CD4-positive, alpha-beta T cell treated with Interleukin-6 for 4 hours (primary cell): ENCODE results near the gene IMMP1L.

Experiments used
- DNase-seq: peaks from one replicate; pipeline ENCODE4 v3.0.0-alpha.2; 2020; ENCODE audit warnings: mixed read lengths

Gene IMMP1L

DNA sequence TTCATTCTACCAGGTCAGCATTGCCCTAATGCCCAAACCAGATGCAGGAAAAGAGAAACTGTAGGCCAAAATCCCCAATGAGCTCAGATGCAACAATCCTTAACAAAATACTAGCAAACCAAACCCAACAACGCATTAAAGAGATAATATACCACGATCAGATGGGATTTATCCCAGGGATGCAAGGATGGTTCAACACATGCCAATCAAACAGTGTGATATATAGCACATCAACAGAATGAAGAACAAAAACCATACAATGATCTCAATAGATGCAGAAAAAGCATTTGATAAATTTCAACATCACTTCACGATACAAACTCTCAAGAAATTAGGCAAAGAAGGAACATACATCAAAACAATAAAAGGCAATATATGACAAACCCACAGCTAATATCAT lies 45.0 kb downstream of the IMMP1L start:
- no peak for DNase-seq

DNA sequence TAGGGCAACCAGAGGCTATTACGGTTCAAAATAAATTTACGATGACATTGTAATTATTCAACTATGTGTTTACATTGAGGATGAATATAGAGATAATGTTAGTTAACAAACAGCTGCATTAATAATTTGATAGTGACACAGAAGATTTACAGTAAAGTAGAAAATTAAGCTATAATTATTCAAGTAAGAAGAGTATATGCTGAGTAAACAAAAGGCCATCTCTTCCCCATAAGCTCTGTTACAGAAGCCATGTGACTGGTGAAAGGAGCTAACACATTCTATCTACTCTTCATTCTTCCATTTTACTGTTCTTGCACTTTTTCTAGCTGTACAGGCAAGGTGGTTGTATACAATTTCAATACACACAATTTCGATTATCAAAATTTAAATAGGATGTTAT lies 54.2 kb downstream of the IMMP1L start:
- no peak for DNase-seq

DNA sequence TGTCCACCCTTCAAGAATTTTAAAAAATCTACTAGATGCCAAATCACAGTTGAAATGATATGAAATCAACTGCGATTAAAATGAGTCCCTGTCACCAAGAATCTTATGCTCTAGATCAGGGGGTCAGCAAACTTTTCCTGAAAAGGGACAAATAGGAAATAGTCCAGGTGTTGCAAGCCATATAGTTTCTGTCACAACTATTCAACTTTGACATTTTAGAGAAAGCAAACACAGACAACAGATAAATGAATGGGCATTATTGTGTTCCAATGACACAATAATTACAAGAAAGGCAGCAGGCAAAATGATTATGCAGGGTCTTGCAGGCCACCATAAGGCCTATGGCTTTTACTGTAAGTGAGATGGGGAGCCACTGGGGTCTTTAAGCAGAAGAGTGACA lies 58.6 kb downstream of the IMMP1L start:
- no peak for DNase-seq

DNA sequence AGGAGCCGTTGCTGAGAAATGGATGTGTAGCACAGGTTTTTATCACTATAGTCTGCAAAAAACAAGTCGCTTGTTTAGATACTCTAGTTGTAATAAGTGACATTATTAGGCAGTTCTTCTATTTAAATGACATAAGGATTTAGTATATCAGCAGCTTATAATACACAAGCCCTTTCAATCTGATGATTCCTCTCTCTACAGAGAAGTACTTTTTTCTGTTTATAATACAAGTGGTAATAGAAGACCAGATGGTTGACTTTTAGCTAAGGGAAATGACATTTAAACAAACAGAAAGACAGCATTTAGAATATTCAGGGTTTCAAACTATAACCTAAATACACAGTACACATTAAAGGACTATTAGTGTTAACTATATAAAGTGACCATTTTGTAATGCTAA lies 60.4 kb downstream of the IMMP1L start:
- DNase-seq = no peak

DNA sequence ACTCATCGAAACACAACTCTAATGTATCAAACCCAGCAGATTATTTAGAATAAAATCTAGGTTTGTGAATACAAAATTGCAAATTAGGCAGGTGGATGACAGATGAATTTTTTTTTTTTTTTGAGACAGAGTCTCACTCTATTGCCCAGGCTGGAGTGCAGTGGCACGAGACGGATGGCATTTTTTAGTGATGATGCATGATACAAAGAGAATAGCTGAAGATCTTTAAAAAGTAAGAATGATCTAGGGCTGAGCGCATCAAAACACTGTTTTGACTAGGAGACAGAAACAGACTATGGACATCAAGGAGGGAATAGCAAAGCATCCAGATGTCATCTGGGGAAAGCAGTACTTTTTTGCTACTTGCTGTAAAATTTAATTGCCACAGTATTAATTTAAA lies 63.8 kb downstream of the IMMP1L start:
- no peak for DNase-seq

DNA sequence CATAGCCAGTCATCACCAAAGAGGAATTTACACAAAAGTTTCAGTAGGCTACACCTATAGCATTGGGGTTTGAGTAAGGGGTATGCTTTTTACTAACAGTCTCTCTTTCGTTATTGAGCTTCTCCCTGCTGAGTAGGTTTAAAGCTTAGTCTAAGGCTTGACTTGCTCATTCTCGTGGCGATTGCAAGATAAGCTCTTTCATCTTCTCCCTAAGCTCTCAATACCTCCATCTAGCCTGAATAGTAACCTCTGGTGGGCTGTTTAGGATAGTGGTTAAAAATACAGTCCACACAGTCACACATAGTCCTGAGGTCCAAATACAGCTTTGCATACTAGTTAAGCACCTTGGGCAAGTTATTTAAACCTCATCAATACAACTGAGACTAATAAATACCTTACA lies 65.6 kb downstream of the IMMP1L start:
- DNase-seq = no peak

DNA sequence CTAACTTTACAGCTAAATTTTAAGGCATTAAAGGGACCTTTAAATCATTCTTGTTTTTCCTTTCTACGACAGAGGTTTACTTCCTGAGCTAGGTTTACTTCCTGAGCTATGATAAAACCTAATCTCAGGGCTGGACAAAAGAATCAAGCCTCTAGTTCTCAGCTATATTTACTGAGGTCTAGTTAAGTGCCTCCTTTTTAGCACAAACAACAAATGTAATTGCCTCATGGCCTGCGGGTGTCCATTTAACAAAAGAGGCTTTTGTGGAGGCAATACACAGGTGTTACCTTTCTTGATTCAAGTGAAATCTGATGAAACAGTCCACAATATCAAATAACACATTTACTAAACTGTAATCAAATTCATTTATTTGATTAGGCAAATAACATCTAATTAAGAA lies 67.3 kb downstream of the IMMP1L start:
- no peak for DNase-seq

DNA sequence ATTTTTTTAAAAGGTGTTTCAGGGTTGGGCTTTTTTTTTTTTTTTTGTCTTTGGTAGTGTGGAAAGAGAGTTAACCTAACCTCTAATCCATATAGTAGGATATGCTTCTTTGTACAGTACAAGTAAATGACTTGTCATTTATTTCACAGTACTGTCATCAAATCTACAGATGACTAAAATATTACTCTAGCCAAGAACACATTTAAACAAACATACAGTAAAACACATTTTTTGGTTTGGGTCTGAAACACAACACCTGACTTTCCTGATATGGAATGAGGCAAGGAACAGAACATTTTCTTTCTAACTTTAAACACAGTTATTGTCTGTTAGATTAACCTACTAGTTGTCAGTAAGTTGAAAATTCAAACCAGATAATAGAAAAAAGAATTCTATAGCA lies 68.1 kb downstream of the IMMP1L start:
- no peak for DNase-seq

DNA sequence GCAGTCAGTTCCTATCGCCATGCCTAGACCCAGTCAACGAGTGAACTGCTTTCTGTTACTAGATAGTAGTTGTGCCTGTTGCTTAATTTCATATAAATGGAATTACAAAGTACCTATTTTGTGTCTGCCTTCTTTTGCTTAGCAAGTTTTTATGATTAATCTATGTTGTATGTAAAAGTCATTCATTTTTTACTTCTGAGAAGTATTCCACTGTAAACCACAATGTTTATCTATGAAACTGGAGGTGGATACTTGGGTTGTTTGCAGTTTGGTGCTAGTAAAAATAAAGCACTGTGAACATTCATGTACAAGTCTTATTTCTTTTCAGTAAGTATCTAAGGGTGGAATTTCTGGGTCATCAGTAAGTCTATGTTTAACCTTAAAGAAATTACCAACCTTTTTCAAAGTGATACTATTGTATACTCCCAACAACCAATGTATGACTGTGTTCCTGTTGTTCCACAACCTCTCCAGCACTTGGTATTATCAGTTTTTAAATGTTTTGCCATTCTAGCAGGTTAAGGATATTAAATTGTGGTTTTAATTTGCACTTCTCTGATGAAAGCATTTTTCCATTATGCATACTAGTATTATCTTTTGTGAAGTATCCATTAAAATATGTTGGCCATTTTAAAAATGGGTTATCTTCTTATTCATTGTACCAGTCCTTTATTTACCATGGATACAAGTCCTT lies 71.5 kb downstream of the IMMP1L start:
- no peak for DNase-seq

DNA sequence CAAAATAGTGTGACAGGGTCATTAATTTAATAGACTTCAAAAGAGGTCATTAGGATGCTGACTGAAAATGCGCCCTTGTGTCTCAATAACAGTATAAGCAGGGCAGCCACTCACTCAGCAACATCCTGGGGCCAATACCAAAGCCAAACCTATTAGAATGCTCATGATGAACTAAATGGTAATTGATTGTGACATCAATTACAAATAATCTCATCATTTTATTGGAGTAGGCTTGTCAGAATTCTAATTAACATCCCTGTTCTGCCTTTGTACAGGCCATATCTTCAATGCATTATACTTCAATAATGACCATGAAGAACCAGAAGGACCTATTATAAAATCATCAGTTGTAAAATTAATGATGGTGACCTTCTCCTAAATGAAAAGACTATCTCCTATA lies 75.6 kb downstream of the IMMP1L start:
- no peak for DNase-seq

DNA sequence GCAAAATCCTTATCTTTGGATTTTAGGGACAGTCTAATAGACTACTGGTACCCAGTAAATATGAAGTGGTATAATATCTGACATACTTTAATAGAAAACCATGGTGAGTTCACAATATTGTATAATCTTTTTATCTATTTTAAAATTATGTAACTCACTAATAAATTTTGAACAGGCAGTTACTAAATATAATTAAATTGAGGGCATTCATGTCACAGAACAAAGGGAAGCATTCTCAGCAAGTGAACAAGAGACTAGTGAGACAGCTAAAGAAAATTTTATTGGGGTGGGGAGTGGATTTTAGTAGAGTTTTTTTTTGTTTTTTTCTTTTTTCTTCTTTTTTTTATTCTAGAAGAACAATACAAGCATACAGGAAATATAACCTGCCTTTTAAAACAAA lies 84.8 kb downstream of the IMMP1L start:
- no peak for DNase-seq

DNA sequence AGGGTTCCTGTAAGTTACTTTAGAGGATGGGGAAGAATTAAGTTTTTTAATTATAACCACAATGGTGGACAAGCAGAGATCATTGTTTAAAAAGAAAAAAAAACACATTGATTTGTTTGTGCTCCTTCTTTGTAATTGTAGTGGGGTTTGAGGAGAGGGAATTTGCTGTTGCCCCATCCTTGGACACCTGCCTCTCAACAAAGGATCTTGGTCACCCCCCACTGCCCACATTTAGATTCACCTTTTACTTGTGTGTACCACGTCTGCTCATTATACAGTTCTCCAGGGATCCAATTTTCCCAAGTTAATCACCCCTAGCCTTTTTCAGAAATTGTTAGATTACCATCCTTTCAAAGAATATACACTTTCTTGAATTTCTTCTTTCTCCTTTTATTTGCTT lies 86.7 kb downstream of the IMMP1L start:
- no peak for DNase-seq

DNA sequence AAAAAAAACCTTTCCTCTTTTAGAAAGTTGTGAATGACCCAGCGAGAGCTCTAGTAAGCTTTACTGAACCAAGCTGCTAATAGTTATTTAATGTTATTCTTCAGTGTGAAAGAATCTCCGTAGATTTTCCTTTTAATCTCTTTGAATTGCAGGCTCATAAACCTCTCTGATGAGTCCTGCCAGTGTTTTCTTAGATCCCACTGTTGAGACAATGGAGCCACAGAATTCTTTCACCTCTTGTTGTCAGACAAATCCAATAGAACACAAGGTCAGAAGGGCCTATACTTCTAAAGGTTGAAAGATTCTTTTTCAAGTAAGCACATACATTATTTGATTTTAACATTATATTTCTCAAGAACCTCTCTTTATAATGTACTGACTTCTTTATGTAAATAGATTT lies 87.6 kb downstream of the IMMP1L start:
- DNase-seq = no peak

DNA sequence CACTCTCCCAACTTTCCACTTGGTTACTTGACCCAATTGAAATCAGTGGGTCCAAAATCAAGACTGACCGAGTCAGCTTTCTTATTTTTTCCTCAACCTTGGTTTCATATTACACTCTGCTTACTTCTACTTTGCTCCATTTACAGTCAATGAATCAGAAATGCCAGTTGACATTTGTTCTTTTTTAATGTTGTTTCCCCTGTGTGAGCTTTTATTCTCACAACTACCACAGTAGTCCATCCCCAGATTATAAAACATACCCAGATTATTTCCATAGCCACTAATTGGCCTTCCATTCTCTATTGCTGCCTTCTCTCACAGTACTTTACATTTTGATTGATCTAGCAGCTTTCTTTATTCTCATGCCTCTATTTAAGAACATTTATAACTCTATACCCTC lies 89.8 kb downstream of the IMMP1L start:
- DNase-seq = no peak

DNA sequence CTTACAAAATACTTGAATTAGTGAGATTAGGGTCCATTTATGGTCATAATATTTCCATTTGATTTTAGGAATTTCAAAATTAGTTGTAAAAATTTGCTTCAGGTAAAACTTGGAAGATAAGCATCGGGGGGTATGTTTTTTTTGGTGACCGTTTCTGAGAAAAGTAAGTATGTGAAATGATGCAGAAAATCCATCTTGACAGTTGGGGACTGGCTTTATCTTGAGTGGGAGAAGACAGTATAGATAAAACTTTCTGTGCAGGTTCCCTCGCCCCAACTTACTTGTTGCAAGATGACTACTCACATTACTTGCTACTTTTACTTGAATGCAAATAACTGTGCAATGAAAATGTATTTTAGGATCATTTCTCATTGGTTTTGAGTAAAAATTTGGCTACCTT lies 90.3 kb downstream of the IMMP1L start:
- DNase-seq = no peak

DNA sequence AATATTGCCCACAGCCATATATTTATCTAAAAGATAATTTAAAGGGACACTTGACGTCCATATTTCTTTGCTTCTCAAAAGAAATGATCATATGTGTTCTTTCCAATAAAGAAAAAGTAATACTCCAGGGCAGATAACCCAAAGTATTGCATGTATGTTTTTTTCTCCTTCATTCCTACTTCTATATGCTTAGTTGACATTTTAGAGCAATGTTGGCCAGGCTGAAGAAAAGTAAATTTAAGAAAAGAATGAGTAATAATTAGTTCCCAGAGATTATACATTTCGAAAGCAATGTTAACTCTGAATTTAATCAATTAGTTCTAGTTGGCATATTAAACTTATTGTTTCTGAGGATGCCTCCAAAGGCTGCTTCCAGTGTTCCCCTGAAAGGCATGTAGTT lies 91.6 kb downstream of the IMMP1L start:
- DNase-seq = no peak

DNA sequence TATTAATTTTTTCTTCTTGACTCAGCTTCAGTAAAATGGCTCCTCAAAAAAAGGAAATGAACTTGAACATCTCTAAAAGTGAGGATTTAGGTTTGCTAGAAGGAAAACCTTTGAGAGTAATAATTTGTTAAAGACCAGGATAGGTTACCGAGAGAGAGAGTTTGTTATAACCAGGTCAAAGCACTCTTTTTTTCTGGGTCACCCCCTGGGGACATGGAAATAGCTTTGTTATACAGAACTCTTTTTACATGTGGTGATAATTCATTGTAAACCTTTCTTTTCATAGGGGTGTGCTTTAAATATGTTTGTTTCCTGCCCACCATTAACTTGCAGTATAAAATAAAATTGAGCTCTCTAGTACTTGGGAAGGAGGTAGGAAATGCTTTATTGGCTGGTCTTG lies 92.1 kb downstream of the IMMP1L start:
- DNase-seq = no peak

DNA sequence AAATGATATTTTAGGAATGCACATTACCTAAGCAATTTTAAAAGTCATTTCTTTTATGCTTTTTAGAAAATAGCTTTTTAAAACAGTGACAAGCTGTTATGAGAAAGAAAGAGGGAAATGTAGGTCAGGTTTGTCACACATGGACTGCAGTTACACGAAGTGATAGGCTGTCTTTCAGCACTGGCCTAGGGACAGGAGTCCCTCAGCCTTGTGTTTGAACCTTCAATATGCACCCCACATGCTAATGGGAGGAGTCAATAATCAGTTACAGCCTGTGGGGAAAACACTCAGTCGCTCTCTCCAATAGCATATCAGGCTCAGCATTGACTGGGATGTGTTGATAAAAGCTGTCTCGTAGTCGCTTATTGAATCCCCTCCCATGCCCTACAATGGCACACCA lies 94.0 kb downstream of the IMMP1L start:
- DNase-seq = no peak

DNA sequence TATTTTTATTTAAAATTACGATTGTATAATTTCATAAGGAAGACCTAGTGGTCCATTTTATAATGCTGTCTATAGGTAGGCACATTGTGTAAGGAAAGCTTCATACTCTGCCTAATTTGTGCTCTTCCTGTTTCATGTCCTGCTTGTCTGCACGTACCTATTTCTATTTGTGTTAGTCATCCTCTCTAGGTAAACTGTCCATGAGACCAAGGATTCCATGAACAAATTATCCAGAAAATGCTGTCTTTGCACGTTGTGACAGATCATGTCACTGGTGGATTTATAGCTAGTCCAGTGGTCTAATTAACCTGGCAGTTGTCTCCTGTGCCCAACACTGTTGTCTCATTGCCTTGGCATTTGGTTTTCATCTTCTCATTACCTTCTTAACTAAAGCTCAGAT lies 95.1 kb downstream of the IMMP1L start:
- DNase-seq = no peak

DNA sequence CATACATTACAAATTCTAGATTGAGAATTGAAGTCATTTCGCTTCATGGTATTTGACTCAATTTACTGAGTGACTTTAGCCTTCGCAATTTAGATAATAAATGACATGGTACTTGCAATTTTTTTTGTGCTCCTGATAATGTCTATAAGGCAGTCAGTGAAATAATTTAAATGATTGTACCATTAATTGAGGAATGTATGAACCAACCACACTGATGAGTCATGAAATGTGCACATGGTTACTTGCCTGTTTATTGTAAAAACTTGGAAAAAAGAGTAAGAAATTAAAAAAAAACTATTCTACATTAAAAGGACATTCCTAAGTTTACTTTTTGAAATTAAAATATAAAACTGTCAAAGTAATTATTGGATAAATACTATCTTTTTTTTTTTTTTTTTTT lies 96.5 kb downstream of the IMMP1L start:
- no peak for DNase-seq

DNA sequence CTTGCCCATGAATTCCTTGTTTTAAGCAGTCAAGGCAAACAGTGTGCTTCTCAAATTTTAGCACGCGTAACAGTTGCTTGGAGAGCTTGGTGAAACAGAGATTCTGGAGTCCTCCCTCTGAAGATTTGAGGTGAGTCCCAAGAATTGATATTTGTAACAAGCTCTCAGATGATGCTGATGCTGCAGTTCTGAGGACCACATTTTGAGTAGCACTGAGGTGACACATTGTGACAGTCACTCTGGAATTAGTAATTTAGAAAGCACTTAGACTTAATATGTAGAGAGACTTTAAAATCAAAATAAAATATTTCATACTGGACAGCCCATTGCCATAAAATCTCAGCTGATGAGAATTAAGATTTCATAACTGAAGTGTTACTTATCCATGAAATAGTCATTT lies 101.2 kb downstream of the IMMP1L start:
- DNase-seq = no peak

DNA sequence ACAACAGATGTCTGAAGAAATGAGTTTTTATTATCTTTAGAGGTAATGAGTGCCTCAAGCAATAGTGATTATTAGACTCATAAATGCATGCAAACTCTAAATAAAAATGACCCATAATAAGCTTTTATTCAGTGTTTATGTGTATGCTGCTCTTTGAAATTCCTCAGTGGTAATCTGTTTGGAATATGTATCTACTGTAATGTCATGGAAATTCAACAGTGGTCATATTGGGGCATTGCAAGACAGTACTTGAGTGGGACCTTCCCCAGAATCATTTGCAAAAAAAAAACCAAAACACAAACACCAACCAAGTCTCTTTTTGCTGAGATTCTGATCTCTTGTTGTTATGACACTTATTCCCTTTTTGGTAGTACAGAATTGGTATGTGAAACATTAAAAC lies 104.8 kb downstream of the IMMP1L start:
- DNase-seq = no peak

DNA sequence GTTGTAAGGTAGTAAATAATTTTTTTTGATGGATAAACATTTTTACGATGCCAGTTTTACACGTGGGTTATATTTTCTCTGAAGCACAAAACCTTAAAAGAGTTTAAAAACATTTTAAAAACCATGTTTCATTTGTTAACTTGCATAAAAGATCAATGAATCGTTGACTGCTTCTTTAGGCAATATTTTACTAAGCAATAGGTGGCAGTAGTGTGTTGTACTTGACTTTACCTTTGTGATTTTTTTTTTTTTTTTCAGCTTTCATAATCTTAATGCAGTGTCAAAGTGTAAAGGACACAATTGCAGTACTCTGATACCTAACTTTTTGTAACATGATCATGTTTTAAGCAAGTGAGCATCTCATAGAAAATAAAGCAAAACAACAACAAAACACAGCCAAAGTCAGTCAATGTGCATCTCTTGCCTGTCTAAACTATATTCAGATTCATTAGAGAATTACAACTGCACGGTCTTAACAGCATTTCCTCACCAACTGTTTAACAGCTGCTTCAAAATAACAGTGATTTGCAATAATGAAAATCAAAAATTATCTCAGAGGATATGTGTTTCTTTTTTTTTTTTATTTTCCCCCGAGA lies 112.1 kb downstream of the IMMP1L start:
- DNase-seq = no peak

DNA sequence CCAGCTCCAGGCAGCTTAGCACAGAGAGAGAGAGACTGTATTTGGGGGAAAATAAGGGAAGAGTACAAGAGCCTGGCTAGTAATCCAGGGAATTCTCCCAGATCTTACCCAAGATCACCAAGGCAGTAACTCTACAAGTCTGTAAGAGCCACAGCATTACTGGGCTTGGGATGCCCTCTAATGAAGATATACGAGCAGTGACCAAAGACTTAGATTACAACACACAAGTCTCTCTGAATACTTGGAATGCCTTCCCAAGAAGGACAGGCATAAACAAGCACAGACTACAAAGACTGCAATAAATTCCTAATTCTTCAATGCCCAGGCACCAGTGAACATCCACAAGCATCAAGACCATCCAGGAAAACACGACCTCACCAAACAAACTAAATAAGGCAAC lies 122.0 kb downstream of the IMMP1L start:
- DNase-seq = no peak

DNA sequence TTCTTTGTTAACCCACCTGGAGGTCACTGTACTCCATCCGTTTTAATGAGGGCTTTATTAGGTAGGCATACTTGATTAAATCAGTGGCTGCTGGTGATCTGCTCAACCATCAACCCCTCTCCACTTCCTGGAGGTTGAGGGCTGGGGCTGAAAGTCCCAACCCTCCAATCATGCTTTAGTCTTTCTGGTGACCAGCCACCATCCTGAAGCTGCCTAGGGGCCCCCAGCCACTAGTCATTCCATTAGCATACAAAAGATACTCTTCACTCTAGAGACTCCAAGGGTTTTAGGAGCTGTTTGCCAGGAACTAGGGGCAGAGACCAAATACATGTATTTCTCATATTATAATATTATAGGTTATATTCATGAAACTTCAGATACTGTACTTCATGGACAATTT lies 126.3 kb downstream of the IMMP1L start:
- DNase-seq = no peak
